ENCODE measurements around the gene STPG4.

STPG4 gene

DNA sequence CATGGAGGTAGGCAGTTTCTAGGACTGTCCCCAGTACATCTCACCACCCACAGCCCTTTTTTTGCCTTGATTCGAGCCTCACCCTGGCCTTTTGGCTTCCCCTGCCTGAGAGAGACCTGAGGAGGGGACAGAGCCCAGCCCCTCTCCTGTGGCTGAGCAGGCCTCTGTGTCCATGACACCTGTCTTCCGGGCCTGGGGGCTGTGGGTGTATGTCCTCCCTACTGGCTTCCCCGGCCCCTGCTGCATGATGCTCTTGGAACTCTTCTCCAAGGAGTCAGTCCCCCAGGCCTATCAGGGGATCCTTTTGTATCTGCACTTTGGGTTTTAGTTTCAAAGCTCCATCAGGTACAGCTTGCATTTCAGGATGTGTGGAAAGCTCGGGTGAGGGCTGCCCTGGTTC lies 80.4 kb downstream of the STPG4 start:
- in situ Hi-C loops (cut with MboI; ENCODE audit: low pct_unique_long_range_greater_than_20kb, low sequenced_read_pairs, unreplicated experiment), result no loop called here
- TF ChIP-seq, protein P1, sequence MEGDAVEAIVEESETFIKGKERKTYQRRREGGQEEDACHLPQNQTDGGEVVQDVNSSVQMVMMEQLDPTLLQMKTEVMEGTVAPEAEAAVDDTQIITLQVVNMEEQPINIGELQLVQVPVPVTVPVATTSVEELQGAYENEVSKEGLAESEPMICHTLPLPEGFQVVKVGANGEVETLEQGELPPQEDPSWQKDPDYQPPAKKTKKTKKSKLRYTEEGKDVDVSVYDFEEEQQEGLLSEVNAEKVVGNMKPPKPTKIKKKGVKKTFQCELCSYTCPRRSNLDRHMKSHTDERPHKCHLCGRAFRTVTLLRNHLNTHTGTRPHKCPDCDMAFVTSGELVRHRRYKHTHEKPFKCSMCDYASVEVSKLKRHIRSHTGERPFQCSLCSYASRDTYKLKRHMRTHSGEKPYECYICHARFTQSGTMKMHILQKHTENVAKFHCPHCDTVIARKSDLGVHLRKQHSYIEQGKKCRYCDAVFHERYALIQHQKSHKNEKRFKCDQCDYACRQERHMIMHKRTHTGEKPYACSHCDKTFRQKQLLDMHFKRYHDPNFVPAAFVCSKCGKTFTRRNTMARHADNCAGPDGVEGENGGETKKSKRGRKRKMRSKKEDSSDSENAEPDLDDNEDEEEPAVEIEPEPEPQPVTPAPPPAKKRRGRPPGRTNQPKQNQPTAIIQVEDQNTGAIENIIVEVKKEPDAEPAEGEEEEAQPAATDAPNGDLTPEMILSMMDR (IDR thresholded peaks at IDR 0.05; ENCODE audit: extremely low read depth, insufficient read depth, missing control alignments), result no peak

DNA sequence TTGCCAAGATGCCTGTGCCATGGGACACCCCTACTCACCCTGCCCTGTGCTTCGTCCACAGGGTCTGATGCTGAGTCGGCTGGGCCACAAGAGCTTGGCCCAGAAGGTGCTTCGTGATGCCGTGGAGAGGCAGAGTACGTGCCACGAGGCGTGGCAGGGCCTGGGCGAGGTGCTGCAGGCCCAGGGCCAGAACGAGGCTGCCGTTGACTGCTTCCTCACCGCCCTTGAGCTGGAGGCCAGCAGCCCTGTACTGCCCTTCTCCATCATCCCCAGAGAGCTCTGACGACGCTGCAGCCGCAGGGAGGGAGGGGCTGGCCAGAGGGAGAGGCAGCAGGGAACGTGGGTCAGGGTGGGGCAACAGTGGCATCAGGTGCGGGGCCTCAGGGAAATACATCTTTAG lies 81.5 kb downstream of the STPG4 start:
- in situ Hi-C loops (cut with MboI; ENCODE audit: low pct_unique_long_range_greater_than_20kb, low sequenced_read_pairs, unreplicated experiment), result no loop called here
- TF ChIP-seq, protein P1 (IDR thresholded peaks at IDR 0.05; ENCODE audit: extremely low read depth, insufficient read depth, missing control alignments), result no peak
- DNase-seq (ENCODE audit: low spot score), result no peak

More for the DNA sequence above, 80.4 kb downstream of the STPG4 start:
- DNase-seq (ENCODE audit: low spot score), result no peak

DNA sequence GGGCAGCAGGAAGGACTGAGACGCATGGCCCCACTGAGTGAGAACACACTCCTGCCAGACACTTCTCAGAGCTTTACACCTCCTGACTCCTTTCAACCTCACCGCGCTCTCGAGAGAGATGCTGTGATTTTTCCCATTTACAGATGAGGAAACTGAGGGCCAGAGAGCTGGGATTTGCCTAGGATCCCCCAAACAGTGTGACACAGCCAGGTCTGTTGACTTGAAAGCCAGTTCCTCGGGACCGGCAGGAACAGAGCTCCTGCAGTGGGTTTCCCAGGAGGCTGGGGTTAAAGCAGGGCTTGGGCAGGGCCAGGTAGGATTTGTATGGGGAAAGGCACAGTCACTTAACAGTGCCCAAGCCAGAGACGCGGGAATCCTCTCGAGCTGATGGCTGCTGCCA lies 81.9 kb downstream of the STPG4 start:
- in situ Hi-C loops (cut with MboI; ENCODE audit: low pct_unique_long_range_greater_than_20kb, low sequenced_read_pairs, unreplicated experiment), result no loop called here
- no peak for DNase-seq (ENCODE audit: low spot score)
- TF ChIP-seq, protein P1 (IDR thresholded peaks at IDR 0.05; ENCODE audit: extremely low read depth, insufficient read depth, missing control alignments), result no peak

DNA sequence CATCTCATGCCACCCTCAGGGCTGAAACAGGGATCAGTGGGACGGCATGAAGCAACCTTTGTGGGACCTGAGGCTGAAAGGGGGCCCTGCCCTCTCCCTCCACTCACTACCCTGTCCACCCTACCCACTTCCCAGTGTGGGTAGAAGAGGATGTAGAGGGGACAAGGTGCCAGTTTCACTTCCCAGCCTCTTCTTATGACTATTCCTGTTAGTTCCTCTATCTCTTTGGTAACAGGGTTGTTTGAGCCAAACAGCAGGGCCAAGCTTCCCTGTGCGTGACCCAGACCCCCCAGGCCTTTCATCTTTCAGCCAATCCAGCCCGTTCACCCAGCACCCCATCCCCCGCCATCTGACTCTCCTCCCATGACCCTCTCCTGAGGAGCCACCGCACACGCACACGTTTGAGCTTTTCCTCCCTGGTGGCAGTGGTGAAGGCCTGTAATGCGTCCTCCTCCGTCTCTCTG lies 82.3 kb downstream of the STPG4 start:
- in situ Hi-C loops (cut with MboI; ENCODE audit: low pct_unique_long_range_greater_than_20kb, low sequenced_read_pairs, unreplicated experiment), result no loop called here
- DNase-seq (ENCODE audit: low spot score), result no peak
- TF ChIP-seq, protein P1 (IDR thresholded peaks at IDR 0.05; ENCODE audit: extremely low read depth, insufficient read depth, missing control alignments), result no peak

DNA sequence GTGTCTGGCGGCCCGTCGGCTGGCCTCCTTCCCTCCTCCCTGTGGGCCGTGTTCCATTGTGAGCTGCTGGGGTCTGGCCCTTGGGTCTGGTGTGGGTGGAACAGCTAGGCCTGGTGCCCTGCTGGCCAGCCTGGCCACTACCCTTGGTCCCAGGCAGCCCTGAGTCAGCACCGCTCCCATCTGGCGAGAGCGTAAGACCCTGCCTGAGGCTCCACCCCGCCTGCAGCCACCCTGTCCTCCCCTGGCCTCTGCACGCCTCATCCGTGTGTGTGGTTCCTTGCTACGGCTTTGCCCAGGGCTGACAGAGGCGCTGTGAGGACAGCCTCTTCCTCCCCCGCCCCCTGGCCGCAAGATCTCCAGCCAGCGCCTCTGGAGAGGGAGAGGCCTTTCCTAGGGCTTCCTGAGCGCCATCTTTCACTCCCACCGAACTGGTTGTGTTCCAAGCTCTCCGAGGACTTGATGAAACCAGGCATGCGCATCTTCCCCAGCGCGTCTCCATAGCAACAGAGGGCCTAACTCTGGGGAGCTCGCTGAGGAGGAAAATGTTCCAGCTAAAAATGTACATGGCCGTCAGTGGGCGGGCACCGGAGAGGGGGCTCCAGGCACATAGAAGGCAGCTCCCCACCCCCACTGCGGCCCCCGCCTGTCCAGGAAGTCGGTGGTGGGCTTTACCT lies 83.0 kb downstream of the STPG4 start:
- no peak for DNase-seq (ENCODE audit: low spot score)
- in situ Hi-C loops (cut with MboI; ENCODE audit: low pct_unique_long_range_greater_than_20kb, low sequenced_read_pairs, unreplicated experiment), result no loop called here

DNA sequence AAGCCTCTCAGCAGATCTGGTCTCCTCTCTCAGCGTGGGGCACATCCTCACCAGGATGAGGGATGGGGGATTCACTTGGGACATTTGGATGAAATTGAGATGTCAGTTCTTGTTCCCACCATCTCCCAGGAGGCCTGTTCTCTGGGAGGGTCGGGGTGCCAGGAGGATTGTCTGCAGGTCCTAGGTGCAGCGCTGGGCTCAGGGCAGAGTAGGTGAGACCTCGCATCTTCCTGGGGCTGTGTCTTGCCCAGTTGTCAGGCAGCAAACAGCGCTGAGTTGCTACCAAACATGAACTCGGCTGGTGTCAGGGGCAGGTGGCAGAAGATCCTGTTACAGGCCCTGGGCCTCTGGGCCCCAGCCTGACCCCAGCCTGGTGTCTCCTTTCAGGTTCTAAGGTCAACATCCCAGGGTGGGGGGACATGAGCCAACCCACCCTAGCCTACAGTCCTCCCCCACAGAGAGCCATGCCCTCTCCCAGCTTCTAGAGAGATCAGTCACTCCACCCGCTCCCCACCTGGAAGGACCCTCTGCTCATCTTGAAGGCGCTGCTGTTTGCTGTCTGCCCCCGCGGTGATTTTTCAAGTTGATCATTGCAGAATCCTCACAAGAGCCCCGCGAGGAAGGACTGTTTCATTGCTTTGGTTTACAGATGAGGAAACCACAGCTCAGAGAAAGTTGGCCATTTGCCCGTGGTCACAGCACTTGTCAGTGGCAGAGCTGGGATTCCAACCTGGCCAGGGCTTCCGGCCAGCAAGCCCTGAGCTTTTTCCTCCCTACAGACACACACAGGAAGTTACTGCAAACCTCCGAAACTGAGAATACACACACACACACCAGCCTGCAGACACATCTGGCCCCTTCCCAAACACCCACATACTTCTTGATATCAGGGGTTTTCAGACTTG lies 83.9 kb downstream of the STPG4 start:
- in situ Hi-C loops (cut with MboI; ENCODE audit: low pct_unique_long_range_greater_than_20kb, low sequenced_read_pairs, unreplicated experiment), result no loop called here
- TF ChIP-seq, protein P1 (IDR thresholded peaks at IDR 0.05; ENCODE audit: extremely low read depth, insufficient read depth, missing control alignments), result no peak
- DNase-seq (ENCODE audit: low spot score), result peak; percentile 76

More for the DNA sequence above, 83.0 kb downstream of the STPG4 start:
- TF ChIP-seq, protein P1 (IDR thresholded peaks at IDR 0.05; ENCODE audit: extremely low read depth, insufficient read depth, missing control alignments), result no peak
